Activated T-cell treated with anti-CD3 and anti-CD28 coated beads, Interleukin-2, amount 50 U/mL, for 24 hours (primary cell): Measurements from ENCODE around the gene SEMA6D.

ENCODE experiments used
- DNase-seq: peaks from one replicate; pipeline ENCODE4 v3.0.0-alpha.2; 2020
- H3K27ac Mint-ChIP-seq: 2 replicates; pipeline ENCODE4 v1.8.0; 2020; ENCODE audit warnings: mild to moderate bottlenecking, mixed read lengths
- H3K27me3 Mint-ChIP-seq: 2 replicates; pipeline ENCODE4 v1.8.0; 2020; ENCODE audit warnings: mixed read lengths
- H3K36me3 Mint-ChIP-seq: 2 replicates; pipeline ENCODE4 v1.8.0; 2020; ENCODE audit warnings: low read depth, mixed read lengths
- H3K4me1 Mint-ChIP-seq: 2 replicates; pipeline ENCODE4 v1.8.0; 2020; ENCODE audit warnings: low read depth, mixed read lengths
- H3K4me3 Mint-ChIP-seq: 2 replicates; pipeline ENCODE4 v1.8.0; 2020; ENCODE audit warnings: mild to moderate bottlenecking, moderate library complexity, mixed read lengths
- H3K9me3 Mint-ChIP-seq: 2 replicates; pipeline ENCODE4 v1.8.0; 2020; ENCODE audit warnings: mixed read lengths

The SEMA6D gene

DNA sequence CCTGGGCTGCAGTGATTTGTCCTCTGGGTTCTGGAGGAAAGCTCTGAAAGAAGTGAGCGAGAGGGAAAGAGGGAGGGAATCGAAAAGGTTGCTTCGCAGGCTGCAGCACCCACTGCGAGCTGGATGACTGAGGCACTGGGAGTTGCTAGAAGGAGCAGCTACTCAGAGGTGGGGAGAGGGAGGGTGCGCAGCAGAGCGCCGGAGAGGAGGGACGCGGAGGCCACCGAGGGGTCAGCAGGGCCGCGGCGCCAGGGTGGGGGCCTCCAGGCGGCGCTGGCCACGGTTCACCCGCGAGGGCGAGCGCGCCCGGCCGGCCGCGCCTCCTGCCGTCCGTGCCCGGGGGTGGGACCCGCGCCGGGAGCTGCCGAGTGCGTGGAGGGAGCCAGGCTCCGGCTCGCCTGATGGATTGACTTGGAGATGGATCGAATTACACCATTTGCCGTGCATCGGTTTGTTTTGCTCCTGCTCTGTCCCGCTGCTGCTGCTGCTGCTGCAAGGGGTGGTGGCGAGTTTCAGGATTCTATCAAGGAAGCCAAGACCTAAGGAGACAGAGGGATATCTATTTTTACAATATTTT is at the start of gene SEMA6D:
TSS of gene SEMA6D (plus strand) at position 470 of the 577 bp plus-strand sequence. CDS start 42,294 bp downstream, outside the sequence.
- Mint-ChIP-seq H3K9me3 (no peaks in the 10 kb centered on the region), H3K4me3 (no peak within 1 kb of the TSS), H3K36me3 (no peaks in the 10 kb centered on the region), H3K27ac (no peak within 1 kb of the TSS), H3K27me3 (peaks cover 65% of the 10 kb centered on the region), H3K4me1 (peaks cover 5% of the 10 kb centered on the region)
- DNase-seq: no peak

DNA sequence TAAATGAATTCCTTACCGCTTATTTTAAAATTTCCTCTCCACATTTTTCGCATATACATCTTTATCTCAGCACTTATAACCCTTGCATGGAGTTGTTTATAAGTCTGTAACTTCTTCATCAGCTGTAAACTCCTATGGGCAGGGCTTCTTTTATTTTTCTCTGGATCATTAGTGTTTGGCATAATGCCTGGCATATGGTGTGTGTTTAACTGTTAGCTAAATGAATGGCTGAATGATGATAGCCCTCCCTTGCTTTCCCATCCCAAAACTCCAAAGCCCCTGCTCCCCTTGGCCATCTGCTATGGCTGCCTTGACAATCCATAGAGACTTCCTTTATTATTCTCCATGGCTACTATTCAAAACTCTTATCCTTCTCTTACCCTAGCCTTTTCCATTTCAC is 48.1 kb upstream of the SEMA6D start:
- H3K27me3 Mint-ChIP-seq: peaks cover 7% of the 10 kb centered on the region
- no peaks in the 10 kb centered on the region for H3K4me1 Mint-ChIP-seq
- no peak overlapping the region for H3K4me3 Mint-ChIP-seq

GRCh38 chr15:47670365-47670764 is 46.9 kb upstream of the SEMA6D start:
- no peaks in the 10 kb centered on the region for H3K4me1 Mint-ChIP-seq
- H3K27ac Mint-ChIP-seq: no peak overlapping the region
- H3K9me3 Mint-ChIP-seq: no peaks in the 10 kb centered on the region
- peaks cover 7% of the 10 kb centered on the region for H3K27me3 Mint-ChIP-seq
- no peak overlapping the region for H3K4me3 Mint-ChIP-seq
- DNase-seq: no peak
- no peaks in the 10 kb centered on the region for H3K36me3 Mint-ChIP-seq

More for the DNA sequence above, 48.1 kb upstream of the SEMA6D start:
- Mint-ChIP-seq H3K27ac (no peak overlapping the region), H3K9me3 (no peaks in the 10 kb centered on the region), H3K36me3 (no peaks in the 10 kb centered on the region)
- DNase-seq: no peak

- DNase-seq: no peak
- H3K36me3 Mint-ChIP-seq: no peaks in the 10 kb centered on the region
- H3K4me1 Mint-ChIP-seq: no peaks in the 10 kb centered on the region
- peaks cover 7% of the 10 kb centered on the region for H3K27me3 Mint-ChIP-seq
- no peak overlapping the region for H3K4me3 Mint-ChIP-seq
- H3K9me3 Mint-ChIP-seq: no peaks in the 10 kb centered on the region
- H3K27ac Mint-ChIP-seq: no peak overlapping the region
Measured at GRCh38 chr15:47673232-47673761, 44.0 kb upstream of the SEMA6D start.

DNA sequence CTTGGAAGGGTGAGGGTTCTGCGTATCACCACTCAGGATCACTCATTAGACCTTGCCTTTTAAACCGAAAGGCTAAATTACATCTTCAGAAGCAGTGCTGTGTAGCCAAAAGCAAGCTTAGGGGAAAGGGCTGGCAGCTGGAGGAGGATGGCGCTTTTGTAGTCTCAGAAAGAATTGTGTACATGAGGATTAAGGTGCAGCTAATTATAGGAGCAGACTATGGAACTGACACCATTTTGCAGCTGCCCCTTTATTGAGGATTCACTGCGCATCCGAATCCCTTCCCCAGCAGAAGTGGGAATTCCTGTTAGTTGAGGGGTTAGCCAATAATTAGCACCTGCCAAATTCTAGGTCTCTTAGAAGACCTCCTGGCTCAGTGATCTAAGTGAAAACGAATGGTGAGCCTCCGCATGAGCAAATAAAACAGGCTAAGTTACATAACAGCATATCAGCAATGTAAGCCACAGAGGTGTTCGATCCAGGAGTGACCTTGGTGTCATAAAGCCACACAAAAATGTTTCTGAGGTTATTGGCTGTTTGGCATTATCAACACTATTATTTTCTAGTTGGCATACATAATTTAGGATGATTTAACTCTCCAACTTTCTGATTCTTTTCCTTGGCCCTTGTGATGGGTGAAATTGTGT is 42.6 kb upstream of the SEMA6D start:
- DNase-seq: no peak
- Mint-ChIP-seq H3K4me1 (no peaks in the 10 kb centered on the region), H3K27ac (no peak overlapping the region), H3K4me3 (no peak overlapping the region), H3K36me3 (no peaks in the 10 kb centered on the region), H3K27me3 (peaks cover 7% of the 10 kb centered on the region), H3K9me3 (no peaks in the 10 kb centered on the region)

DNA sequence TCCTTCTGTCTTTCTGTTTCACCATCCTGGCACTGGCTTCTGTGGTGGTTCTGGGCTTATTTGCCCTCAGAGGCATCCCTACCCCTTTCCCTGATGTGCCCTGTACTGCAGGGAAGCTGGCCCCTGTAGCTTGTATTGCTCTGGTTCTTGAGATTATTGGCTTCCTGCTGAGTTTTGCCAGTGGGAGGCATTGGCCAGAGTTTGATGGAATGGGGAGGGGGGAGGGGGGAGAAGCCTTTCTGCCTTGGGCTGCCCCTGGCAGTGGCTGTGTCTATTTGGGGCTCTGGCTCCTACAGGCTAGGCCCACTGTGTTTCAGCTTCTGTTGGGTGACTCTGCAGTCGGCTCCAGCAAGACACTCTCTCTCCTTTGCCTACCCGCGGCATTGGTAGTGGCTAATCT is 41.6 kb upstream of the SEMA6D start:
- Mint-ChIP-seq H3K27me3 (peaks cover 7% of the 10 kb centered on the region), H3K27ac (no peak overlapping the region), H3K9me3 (no peaks in the 10 kb centered on the region), H3K36me3 (no peaks in the 10 kb centered on the region), H3K4me1 (no peaks in the 10 kb centered on the region), H3K4me3 (no peak overlapping the region)
- DNase-seq: no peak

- H3K9me3 Mint-ChIP-seq: no peaks in the 10 kb centered on the region
- no peak overlapping the region for H3K27ac Mint-ChIP-seq
- H3K4me1 Mint-ChIP-seq: no peaks in the 10 kb centered on the region
- no peaks in the 10 kb centered on the region for H3K27me3 Mint-ChIP-seq
- no peak for DNase-seq
- no peaks in the 10 kb centered on the region for H3K36me3 Mint-ChIP-seq
- H3K4me3 Mint-ChIP-seq: no peak overlapping the region
Measured at GRCh38 chr15:47678040-47678439, 39.3 kb upstream of the SEMA6D start.

- no peaks in the 10 kb centered on the region for H3K27me3 Mint-ChIP-seq
- H3K4me3 Mint-ChIP-seq: no peak overlapping the region
- H3K27ac Mint-ChIP-seq: no peak overlapping the region
- H3K36me3 Mint-ChIP-seq: no peaks in the 10 kb centered on the region
- H3K9me3 Mint-ChIP-seq: no peaks in the 10 kb centered on the region
- H3K4me1 Mint-ChIP-seq: no peaks in the 10 kb centered on the region
- no peak for DNase-seq
Measured at GRCh38 chr15:47682661-47683060, 34.6 kb upstream of the SEMA6D start.

DNA sequence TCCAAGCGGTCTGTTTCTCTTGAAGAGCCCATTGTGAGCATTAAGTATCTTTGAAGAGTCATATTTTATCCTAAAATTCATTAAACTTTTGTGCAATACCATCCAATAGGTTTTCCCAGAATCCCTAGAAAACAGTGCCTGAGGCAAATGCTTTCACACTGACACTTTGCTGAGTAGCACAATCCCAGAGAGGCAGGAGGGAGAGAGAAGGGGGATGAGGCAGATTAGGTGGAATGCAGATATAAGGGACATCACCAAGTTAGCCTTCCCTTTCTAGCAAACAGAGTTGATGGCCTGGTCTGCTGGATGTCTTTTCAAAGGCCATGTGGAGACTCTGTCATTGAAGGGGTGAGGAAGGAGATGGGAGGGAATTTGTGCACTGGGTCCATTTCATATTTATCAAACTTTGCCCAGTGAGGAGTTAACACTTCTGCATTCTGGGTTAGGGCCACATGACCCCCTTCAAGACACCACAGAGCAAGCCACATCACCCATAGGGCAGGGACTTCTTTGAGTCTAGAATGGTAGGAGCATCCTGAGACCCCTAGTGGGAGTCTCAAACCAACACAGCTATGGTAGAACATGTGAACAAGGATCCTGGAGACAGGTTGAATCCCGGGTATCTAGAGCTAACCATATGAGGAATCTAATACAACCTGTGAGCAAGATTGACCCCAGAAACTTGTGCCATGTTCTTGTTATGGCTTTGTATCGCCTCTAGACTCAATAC is 32.0 kb upstream of the SEMA6D start:
- DNase-seq: no peak
- peaks cover 4% of the 10 kb centered on the region for H3K9me3 Mint-ChIP-seq
- no peaks in the 10 kb centered on the region for H3K27me3 Mint-ChIP-seq
- no peaks in the 10 kb centered on the region for H3K4me1 Mint-ChIP-seq
- no peak overlapping the region for H3K4me3 Mint-ChIP-seq
- H3K36me3 Mint-ChIP-seq: no peaks in the 10 kb centered on the region
- H3K27ac Mint-ChIP-seq: no peak overlapping the region

DNA sequence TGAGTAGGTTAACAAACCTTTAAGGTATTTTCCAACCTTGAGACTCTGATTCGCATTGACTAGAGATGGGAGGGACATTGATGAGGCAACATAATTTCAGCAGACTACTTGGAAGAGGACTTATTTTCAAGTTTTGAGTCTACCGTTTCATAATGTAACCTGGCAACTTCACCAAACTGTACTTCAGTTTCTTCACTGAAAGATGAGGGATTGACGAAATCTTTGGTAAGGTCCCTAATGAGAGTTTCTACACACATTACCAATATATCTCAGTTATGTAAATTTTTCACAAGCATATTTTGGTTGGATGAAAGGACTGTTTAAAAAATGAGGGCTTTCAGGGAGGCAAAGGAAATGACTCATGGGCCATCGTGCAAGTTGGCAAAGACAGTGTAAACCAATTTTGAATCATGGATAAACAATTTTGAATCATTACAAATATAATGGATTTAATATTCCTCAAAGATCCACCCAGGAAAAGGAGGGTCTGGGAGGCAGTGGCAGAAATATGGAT is 28.7 kb upstream of the SEMA6D start:
- DNase-seq: no peak
- Mint-ChIP-seq H3K4me3 (no peak overlapping the region), H3K27me3 (no peaks in the 10 kb centered on the region), H3K9me3 (peaks cover 4% of the 10 kb centered on the region), H3K27ac (no peak overlapping the region), H3K36me3 (no peaks in the 10 kb centered on the region), H3K4me1 (no peaks in the 10 kb centered on the region)

- H3K27ac Mint-ChIP-seq: no peak overlapping the region
- no peaks in the 10 kb centered on the region for H3K4me1 Mint-ChIP-seq
- DNase-seq: no peak
- peaks cover 4% of the 10 kb centered on the region for H3K9me3 Mint-ChIP-seq
- no peaks in the 10 kb centered on the region for H3K27me3 Mint-ChIP-seq
- H3K36me3 Mint-ChIP-seq: no peaks in the 10 kb centered on the region
- no peak overlapping the region for H3K4me3 Mint-ChIP-seq
Measured at GRCh38 chr15:47689660-47690059, 27.6 kb upstream of the SEMA6D start.

- no peak overlapping the region for H3K27ac Mint-ChIP-seq
- no peaks in the 10 kb centered on the region for H3K4me1 Mint-ChIP-seq
- no peak for DNase-seq
Measured at GRCh38 chr15:47691882-47692281, 25.4 kb upstream of the SEMA6D start.

DNA sequence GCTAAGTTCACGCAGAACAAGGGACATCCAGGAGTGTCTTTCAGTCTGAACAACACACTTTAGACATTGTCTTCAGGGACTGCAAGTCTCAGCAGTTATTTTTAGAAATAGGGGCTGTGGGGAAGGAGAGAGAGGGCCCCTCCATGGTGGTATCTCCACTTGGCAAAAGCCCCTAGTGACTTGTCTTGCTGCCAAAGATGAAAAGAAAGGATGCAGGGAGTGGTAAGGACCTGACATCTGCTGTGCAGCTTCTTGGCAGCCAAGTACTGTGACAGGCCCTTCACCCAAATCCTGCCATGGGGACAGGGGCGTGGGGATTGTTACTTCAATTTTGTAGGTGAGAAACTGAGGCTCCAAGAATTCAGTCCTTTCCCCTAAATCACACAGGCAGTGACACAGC is 21.0 kb upstream of the SEMA6D start:
- no peak for DNase-seq
- Mint-ChIP-seq H3K4me3 (no peak overlapping the region), H3K27me3 (no peaks in the 10 kb centered on the region), H3K36me3 (no peaks in the 10 kb centered on the region), H3K9me3 (no peaks in the 10 kb centered on the region), H3K4me1 (no peaks in the 10 kb centered on the region), H3K27ac (no peak overlapping the region)

More at GRCh38 chr15:47691882-47692281, 25.4 kb upstream of the SEMA6D start:
- H3K36me3 Mint-ChIP-seq: no peaks in the 10 kb centered on the region
- H3K9me3 Mint-ChIP-seq: peaks cover 4% of the 10 kb centered on the region
- no peak overlapping the region for H3K4me3 Mint-ChIP-seq
- no peaks in the 10 kb centered on the region for H3K27me3 Mint-ChIP-seq

GRCh38 chr15:47705281-47705997 is 11.9 kb upstream of the SEMA6D start:
- no peak overlapping the region for H3K27ac Mint-ChIP-seq
- H3K27me3 Mint-ChIP-seq: peaks cover 8% of the 10 kb centered on the region
- H3K4me3 Mint-ChIP-seq: no peak overlapping the region
- H3K36me3 Mint-ChIP-seq: no peaks in the 10 kb centered on the region
- no peaks in the 10 kb centered on the region for H3K9me3 Mint-ChIP-seq
- DNase-seq: no peak
- no peaks in the 10 kb centered on the region for H3K4me1 Mint-ChIP-seq
